ENCODE measurements around the gene MPP3. TPM values are rescaled to one million over a fixed set of nuclear protein-coding genes. Genes with fewer than 3 reads are reported as not detected.

The MPP3 gene
- total RNA-seq, 3 donors from 2014 or later (not counting 1 experiment from before 2014, with no cell fraction given), result not detected

DNA sequence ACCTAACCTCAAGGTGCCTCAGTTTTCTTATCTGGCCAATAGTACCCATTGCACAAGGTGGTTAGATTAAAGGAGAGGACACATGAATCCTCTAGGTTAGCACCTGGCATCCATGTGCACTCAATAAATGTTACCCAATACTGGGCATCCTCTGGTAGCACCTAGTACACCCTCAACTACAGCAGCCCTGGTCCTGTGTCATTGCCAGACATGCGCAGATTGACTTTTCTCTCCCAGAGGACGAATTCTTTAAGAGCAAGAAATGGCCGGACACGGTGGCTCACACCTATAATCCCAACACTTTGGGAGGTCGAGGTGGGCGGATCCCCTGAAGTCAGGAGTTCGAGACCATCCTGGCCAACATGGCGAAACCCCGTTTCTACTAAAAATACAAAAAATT is 61.5 kb downstream of the MPP3 start:
- Histone ChIP-seq H3K9me3 (ENCODE audit: control insufficient read depth, insufficient read depth, low read length) (no peaks in the 10 kb centered on the region), H3K27me3 (ENCODE audit: control insufficient read depth, insufficient read depth, low read length) (no peaks in the 10 kb centered on the region), H3K4me3 (ENCODE audit: low read length) (no peak overlapping the region), H3K27ac (ENCODE audit: low read length) (no peak overlapping the region), H3K36me3 (ENCODE audit: control insufficient read depth, insufficient read depth, low read length) (no peaks in the 10 kb centered on the region), H3K4me1 (ENCODE audit: control insufficient read depth, insufficient read depth, low read length) (peaks cover 26% of the 10 kb centered on the region)
- no peaks in the 10 kb centered on the region for H3K36me3 Mint-ChIP-seq
- H3K27ac Mint-ChIP-seq, result no peak overlapping the region
- H3K9me3 Mint-ChIP-seq, result no peaks in the 10 kb centered on the region
- intact Hi-C loops (cut with micrococcal nuclease), result no loop called here
- TF ChIP-seq, protein P1, sequence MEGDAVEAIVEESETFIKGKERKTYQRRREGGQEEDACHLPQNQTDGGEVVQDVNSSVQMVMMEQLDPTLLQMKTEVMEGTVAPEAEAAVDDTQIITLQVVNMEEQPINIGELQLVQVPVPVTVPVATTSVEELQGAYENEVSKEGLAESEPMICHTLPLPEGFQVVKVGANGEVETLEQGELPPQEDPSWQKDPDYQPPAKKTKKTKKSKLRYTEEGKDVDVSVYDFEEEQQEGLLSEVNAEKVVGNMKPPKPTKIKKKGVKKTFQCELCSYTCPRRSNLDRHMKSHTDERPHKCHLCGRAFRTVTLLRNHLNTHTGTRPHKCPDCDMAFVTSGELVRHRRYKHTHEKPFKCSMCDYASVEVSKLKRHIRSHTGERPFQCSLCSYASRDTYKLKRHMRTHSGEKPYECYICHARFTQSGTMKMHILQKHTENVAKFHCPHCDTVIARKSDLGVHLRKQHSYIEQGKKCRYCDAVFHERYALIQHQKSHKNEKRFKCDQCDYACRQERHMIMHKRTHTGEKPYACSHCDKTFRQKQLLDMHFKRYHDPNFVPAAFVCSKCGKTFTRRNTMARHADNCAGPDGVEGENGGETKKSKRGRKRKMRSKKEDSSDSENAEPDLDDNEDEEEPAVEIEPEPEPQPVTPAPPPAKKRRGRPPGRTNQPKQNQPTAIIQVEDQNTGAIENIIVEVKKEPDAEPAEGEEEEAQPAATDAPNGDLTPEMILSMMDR (IDR thresholded peaks at IDR 0.05), result no peak
- H3K27me3 Mint-ChIP-seq (ENCODE audit: low read depth in 2 of 2), result peaks cover 0 to 2% of the 10 kb centered on the region in 2 donors
- WGBS (ENCODE audit: insufficient coverage), result 93% methylated on average over 9 of the region's 9 CpGs
- peaks cover 4 to 29% of the 10 kb centered on the region in 2 donors for H3K4me1 Mint-ChIP-seq
- H3K4me3 Mint-ChIP-seq, result no peak overlapping the region
- DNase-seq (no peak), ATAC-seq (no peak)

DNA sequence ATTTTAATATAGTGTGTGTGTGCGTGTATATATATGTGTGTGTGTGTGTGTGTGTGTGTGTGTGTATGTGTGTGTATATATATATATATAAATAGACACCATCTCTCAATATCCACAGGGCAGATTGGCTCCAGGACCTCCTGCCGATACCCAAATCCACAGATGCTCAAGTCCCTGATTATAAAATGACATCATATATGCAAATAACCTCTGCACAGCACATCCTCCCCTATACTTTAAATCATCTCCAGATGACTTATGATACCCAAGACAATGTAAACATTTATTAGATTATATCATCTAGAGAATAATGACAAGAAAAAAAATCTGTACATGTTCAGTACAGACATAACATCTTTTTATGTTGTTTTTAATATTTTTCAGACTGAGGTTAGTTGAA is 62.0 kb downstream of the MPP3 start:
- H3K4me1 ChIP-seq (ENCODE audit: control insufficient read depth, insufficient read depth, low read length), result peaks cover 26% of the 10 kb centered on the region
- intact Hi-C loops (cut with micrococcal nuclease), result no loop called here
- H3K27me3 ChIP-seq (ENCODE audit: control insufficient read depth, insufficient read depth, low read length), result no peaks in the 10 kb centered on the region
- H3K9me3 Mint-ChIP-seq, result no peaks in the 10 kb centered on the region
- DNase-seq, result no peak
- peaks cover 4 to 29% of the 10 kb centered on the region in 2 donors for H3K4me1 Mint-ChIP-seq
- H3K4me3 Mint-ChIP-seq, result no peak overlapping the region
- H3K27me3 Mint-ChIP-seq (ENCODE audit: low read depth in 2 of 2), result peaks cover 4 to 7% of the 10 kb centered on the region in 2 donors
- no peaks in the 10 kb centered on the region for H3K36me3 Mint-ChIP-seq
- no peak overlapping the region for H3K4me3 ChIP-seq (ENCODE audit: low read length)
- H3K36me3 ChIP-seq (ENCODE audit: control insufficient read depth, insufficient read depth, low read length), result no peaks in the 10 kb centered on the region
- TF ChIP-seq, protein P1 (IDR thresholded peaks at IDR 0.05), result no peak
- H3K27ac Mint-ChIP-seq, result no peak overlapping the region
- WGBS (ENCODE audit: insufficient coverage), result 100% methylated on average over 1 of the region's 2 CpGs
- H3K9me3 ChIP-seq (ENCODE audit: control insufficient read depth, insufficient read depth, low read length), result no peaks in the 10 kb centered on the region
- ATAC-seq, result no peak
- H3K27ac ChIP-seq (ENCODE audit: low read length), result no peak overlapping the region

DNA sequence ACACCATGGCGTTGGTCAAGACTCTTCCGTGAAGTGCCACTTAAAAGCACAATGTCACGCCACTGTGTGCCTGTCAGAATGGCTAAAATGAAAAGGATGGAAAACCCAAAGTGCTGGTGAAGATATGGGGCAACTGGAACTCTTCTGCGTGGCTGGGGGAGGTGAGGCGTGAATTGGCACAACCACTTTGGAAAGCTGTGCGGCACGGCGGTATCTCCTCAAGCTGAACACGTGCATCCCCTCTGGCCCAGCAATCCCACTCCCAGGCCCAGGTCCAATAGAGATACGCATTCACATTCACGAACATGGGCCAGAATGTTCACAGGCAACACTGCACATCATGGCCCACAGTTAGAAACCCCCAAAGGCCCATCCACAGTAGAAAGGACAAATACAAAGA is 63.1 kb downstream of the MPP3 start:
- ATAC-seq (no peak), DNase-seq (no peak)
- H3K4me1 Mint-ChIP-seq, result peaks cover 4 to 24% of the 10 kb centered on the region in 2 donors
- no peak overlapping the region for H3K4me3 Mint-ChIP-seq
- H3K4me3 ChIP-seq (ENCODE audit: low read length), result no peak overlapping the region
- no peaks in the 10 kb centered on the region for H3K36me3 Mint-ChIP-seq
- no peaks in the 10 kb centered on the region for H3K27me3 ChIP-seq (ENCODE audit: control insufficient read depth, insufficient read depth, low read length)
- H3K36me3 ChIP-seq (ENCODE audit: control insufficient read depth, insufficient read depth, low read length), result no peaks in the 10 kb centered on the region
- no peak overlapping the region for H3K27ac Mint-ChIP-seq
- WGBS (ENCODE audit: insufficient coverage), result 96% methylated on average over 11 of the region's 11 CpGs
- H3K27me3 Mint-ChIP-seq (ENCODE audit: low read depth in 2 of 2), result peaks cover 4 to 10% of the 10 kb centered on the region in 2 donors
- H3K9me3 Mint-ChIP-seq, result no peaks in the 10 kb centered on the region
- TF ChIP-seq, protein P1 (IDR thresholded peaks at IDR 0.05), result no peak
- peaks cover 26% of the 10 kb centered on the region for H3K4me1 ChIP-seq (ENCODE audit: control insufficient read depth, insufficient read depth, low read length)
- intact Hi-C loops (cut with micrococcal nuclease), result no loop called here
- no peak overlapping the region for H3K27ac ChIP-seq (ENCODE audit: low read length)
- H3K9me3 ChIP-seq (ENCODE audit: control insufficient read depth, insufficient read depth, low read length), result no peaks in the 10 kb centered on the region

- H3K9me3 Mint-ChIP-seq, result no peaks in the 10 kb centered on the region
- H3K36me3 Mint-ChIP-seq, result no peaks in the 10 kb centered on the region
- WGBS (ENCODE audit: insufficient coverage), result 90% methylated on average over 16 of the region's 16 CpGs
- no peak overlapping the region for H3K27ac Mint-ChIP-seq
- Histone ChIP-seq H3K9me3 (ENCODE audit: control insufficient read depth, insufficient read depth, low read length) (no peaks in the 10 kb centered on the region), H3K36me3 (ENCODE audit: control insufficient read depth, insufficient read depth, low read length) (no peaks in the 10 kb centered on the region), H3K27me3 (ENCODE audit: control insufficient read depth, insufficient read depth, low read length) (no peaks in the 10 kb centered on the region), H3K4me1 (ENCODE audit: control insufficient read depth, insufficient read depth, low read length) (peaks cover 23% of the 10 kb centered on the region), H3K4me3 (ENCODE audit: low read length) (no peak overlapping the region), H3K27ac (ENCODE audit: low read length) (no peak overlapping the region)
- TF ChIP-seq, protein P1 (IDR thresholded peaks at IDR 0.05), result no peak
- no peak for ATAC-seq
- intact Hi-C loops (cut with micrococcal nuclease), result no loop called here
- no peak overlapping the region for H3K4me3 Mint-ChIP-seq
- peaks cover 4 to 10% of the 10 kb centered on the region in 2 donors for H3K27me3 Mint-ChIP-seq (ENCODE audit: low read depth in 2 of 2)
- peaks cover 4 to 21% of the 10 kb centered on the region in 2 donors for H3K4me1 Mint-ChIP-seq
- DNase-seq, result no peak
Measured at GRCh38 chr17:43769426-43769825, 63.5 kb downstream of the MPP3 start.
